Stimulated activated CD8-positive, alpha-beta memory T cell treated with anti-CD3 and anti-CD28 coated beads, Interleukin-12 subunit alpha, Interleukin-12 subunit beta, amount 100 ng/mL, for 1 hour (primary cell): Measurements from ENCODE around the gene MCF2.

Source experiments
- DNase-seq: peaks from one replicate; pipeline ENCODE4 v3.0.0-alpha.2; 2020; ENCODE audit warnings: low read depth

The MCF2 gene

DNA sequence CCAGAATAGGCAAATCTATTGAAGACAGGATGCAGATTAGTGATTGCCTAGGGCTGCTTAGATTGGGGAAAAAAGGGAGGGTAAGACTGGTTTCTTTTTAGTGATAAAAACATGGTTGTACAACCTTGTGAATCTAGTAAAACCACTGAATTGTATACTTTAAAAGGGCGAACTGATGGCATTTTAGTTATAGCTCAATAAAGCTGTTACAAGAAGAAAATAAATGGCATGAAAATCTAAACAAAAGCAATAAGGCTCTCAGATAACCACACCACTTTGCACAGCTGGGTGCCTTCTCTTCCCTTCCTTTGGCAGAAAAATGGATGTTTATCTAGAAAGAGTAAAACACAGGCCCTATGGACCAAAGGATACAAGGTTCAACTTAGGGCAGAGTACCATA lies 107.9 kb downstream of the MCF2 start:
- DNase-seq = no peak

GRCh38 chrX:139596068-139596467 lies 111.9 kb downstream of the MCF2 start:
- no peak for DNase-seq

GRCh38 chrX:139585613-139586012 lies 122.4 kb downstream of the MCF2 start:
- no peak for DNase-seq

- no peak for DNase-seq
Observed at GRCh38 chrX:139581068-139581467, 126.9 kb downstream of the MCF2 start.

GRCh38 chrX:139566981-139567380 lies 141.0 kb downstream of the MCF2 start:
- no peak for DNase-seq

GRCh38 chrX:139563251-139563650 lies 144.7 kb downstream of the MCF2 start:
- no peak for DNase-seq

DNA sequence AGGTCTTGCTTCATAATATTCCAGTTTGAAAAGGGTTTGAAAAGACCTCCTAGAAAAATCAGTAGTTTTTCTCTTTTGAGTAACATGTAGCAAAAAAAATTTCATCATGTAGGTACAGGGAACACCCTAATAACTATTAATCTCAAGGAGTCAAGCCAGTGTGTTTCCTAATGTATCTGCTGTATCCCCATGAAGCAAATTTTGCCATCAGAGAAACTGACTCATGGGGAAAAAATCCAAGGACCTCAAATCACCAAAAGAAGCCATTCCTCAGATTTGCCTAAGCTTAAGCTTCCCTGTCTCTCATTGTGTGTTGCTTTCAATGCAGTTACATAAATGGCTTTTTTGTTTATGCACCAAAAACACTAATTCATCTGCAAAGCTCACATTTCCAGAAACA lies 147.7 kb downstream of the MCF2 start:
- no peak for DNase-seq

- DNase-seq = no peak
Observed at GRCh38 chrX:139559383-139560042, 148.5 kb downstream of the MCF2 start.

DNA sequence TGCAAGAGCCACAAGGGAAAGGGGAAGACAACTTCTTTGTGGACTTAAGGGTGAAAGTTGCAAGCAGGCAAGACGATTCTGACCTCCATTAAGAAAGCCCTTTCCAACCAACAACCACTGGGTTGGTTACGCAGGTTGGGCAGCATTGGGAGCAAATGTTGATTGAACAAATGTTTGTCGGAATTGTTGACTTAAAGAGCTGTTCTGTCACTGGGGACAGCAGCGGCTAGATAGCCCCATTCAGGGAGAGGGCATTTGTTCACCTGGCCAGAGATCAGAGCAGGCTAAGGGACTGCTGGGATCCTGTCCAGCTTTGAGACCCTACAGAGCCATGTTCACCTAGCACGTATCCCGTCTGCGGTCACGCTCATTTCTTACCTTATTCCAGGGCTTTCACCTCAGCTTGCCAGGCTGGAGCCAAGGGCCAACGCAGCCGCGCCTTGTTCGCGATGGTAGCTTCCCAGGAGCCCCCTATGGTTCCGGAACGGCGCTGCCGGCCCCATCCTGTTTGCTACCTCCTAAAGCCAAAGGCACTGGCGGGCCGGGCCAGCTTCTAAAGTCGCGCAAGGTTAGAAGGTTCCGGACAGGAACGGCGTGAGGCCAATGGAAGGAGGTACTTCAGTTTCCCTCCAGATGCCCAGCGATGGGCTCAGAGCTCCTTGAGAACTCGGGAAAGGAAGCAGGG lies 152.8 kb downstream of the MCF2 start:
- DNase-seq = no peak

DNA sequence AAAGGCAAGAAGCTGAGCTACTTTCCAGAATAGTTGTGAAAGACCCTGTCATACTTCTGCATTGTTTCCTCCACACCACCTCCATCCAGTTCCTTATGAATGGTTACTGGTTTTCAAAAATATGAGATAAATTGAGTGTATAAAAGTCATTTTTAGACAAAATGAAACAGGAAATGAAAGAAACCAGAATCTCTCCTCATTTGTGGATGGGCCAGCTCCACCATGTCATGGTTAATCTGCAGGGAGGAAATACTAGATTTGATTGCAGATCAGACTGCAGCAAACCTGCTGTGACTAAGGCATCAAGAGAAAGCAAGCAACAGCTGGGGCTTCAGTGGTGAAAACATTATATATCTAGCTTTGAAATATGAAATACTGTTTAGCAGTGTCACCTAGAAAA lies 153.6 kb downstream of the MCF2 start:
- no peak for DNase-seq

- DNase-seq = no peak
Observed at GRCh38 chrX:139544591-139544990, 163.4 kb downstream of the MCF2 start.

DNA sequence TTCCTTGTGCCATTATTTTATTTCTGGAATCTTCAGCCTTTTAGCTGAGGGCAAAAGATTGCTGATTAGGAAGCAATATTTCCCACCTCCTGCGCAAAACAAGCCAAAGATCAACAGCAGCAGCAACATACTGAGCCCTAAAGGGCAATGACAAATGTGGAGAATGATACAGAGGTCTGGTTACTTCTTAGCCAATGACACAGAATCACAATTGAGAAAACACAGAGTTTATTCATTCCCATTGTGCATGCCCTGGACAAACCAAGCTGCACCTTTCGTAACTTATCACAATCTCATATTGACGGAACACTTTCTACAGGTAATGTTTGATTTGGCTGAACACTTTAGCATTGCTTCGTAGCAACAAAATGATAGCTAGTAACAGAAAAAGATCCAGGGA lies 164.0 kb downstream of the MCF2 start:
- no peak for DNase-seq

- no peak for DNase-seq
Observed at GRCh38 chrX:139542652-139543051, 165.3 kb downstream of the MCF2 start.

DNA sequence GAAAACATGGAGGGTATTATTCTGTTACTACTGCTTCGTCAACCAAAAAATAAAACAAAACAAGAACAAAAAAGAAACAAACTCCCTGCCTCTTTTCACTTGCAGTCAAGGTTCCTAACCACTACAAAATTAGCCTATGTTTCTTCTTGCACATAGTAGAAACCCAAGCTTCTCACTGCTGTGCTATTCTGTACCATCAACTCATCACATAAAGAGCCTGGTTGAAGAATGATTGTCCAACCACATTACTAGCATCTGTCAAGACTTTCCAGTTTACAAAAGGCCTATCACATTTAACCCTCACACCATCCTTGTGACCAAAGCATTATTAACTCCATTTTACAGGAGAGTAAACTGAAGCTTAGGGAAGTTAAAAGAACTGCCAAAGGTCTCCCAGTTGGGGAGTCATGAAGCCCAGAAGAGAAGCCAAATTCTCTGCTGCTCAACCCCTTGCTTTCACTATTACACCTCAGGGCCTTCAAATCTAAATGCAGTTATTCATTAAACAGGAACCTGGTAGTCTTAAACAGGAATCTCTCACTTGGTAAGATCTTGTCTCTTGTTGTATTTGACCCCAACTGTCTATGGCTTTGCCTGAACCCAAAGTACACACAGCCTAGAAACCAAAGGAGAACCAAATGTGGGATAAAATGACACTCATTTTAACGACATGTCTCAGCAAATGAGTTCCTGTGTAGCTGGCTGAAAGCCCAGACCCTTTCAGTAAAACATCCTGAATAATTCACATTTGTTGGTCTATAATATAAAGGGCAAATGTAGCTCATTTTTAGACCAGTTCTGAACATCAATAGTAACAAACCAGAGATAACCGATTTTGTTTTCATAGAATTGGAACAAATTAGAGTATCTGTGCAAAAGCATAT lies 168.8 kb downstream of the MCF2 start:
- DNase-seq = no peak

GRCh38 chrX:139533444-139533843 lies 174.5 kb downstream of the MCF2 start:
- no peak for DNase-seq

DNA sequence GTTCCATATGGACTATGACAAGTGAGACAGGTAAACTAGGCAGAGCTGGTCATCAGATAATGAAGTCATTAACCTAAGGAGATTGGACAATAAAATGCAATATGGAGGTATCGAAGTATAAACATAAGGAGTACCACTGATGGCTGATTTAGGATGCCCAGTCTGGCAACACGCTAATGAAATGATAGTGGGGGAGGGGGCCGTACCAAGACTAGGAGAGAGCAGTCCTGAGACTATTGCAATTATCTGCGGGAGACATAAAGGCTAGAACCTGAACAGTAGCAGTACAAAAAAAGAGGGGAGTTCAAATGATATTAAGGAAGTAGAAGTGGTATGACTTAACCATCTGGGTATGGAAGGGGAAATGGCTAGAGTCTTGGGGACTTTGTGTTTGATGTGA lies 175.1 kb downstream of the MCF2 start:
- no peak for DNase-seq
